Measurements from ENCODE around the gene ABI2. TPM values are rescaled to one million over a fixed set of nuclear protein-coding genes. Genes with fewer than 3 reads are reported as not detected.

Gene ABI2
- total RNA-seq, 3 donors from 2014 or later (not counting 1 experiment from before 2014, with no cell fraction given), result 20.7 to 23.6 (median 21.0) TPM

DNA sequence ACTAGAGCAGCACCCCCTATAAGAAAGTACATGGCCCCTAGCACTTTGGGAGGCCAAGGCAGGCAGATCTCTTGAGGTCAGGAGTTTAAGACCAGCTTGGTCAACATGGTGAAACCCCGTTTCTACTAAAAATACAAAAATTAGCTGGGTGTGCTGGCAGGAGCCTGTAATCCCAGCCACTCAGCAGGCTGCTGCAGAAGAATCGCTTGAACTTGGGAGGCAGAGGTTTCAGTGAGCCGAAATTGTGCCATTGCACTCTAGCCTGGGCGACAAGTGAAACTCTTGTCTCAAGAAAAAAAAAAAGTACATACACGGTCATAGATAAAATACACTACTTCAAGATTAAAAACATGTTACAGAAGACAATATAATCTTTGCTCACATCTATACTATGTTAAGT lies 143.1 kb downstream of the ABI2 start:
- intact Hi-C loops (cut with micrococcal nuclease), result no loop called here
- no peaks in the 10 kb centered on the region for H3K36me3 Mint-ChIP-seq

DNA sequence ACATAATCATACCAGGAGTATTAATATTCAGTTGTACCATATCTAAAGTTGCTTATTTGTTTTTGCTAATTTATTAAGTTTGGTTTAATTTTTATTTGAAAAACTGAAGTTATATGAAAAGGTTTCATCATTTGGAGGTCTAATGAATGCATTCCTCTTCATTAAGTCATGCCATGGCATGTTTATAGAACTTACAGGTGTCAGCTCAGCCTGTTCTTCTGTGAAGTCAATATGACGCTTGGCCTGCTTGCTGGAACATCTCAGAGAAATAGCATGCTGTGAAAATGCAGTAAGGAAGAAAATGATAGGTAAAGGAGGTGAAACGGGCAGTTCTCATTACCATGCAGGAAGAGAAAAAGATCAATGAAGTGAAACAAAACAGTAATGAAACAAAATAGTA lies 148.7 kb downstream of the ABI2 start:
- Mint-ChIP-seq H3K9me3 (no peaks in the 10 kb centered on the region), H3K27ac (no peak overlapping the region), H3K4me3 (no peak overlapping the region), H3K27me3 (ENCODE audit: low read depth in 2 of 2) (no peaks in the 10 kb centered on the region), H3K36me3 (no peaks in the 10 kb centered on the region), H3K4me1 (no peaks in the 10 kb centered on the region)
- no peaks in the 10 kb centered on the region for H3K27me3 ChIP-seq (ENCODE audit: control insufficient read depth, insufficient read depth, low read length)
- TF ChIP-seq, protein P1, sequence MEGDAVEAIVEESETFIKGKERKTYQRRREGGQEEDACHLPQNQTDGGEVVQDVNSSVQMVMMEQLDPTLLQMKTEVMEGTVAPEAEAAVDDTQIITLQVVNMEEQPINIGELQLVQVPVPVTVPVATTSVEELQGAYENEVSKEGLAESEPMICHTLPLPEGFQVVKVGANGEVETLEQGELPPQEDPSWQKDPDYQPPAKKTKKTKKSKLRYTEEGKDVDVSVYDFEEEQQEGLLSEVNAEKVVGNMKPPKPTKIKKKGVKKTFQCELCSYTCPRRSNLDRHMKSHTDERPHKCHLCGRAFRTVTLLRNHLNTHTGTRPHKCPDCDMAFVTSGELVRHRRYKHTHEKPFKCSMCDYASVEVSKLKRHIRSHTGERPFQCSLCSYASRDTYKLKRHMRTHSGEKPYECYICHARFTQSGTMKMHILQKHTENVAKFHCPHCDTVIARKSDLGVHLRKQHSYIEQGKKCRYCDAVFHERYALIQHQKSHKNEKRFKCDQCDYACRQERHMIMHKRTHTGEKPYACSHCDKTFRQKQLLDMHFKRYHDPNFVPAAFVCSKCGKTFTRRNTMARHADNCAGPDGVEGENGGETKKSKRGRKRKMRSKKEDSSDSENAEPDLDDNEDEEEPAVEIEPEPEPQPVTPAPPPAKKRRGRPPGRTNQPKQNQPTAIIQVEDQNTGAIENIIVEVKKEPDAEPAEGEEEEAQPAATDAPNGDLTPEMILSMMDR (IDR thresholded peaks at IDR 0.05), result no peak
- DNase-seq (no peak), ATAC-seq (no peak)
- no peaks in the 10 kb centered on the region for H3K4me1 ChIP-seq (ENCODE audit: control insufficient read depth, insufficient read depth, low read length)
- H3K4me3 ChIP-seq (ENCODE audit: low read length), result no peak overlapping the region
- H3K36me3 ChIP-seq (ENCODE audit: control insufficient read depth, insufficient read depth, low read length), result no peaks in the 10 kb centered on the region
- intact Hi-C loops (cut with micrococcal nuclease), result no loop called here
- H3K27ac ChIP-seq (ENCODE audit: low read length), result no peak overlapping the region
- WGBS (ENCODE audit: insufficient coverage), result 91% methylated on average over 2 of the region's 2 CpGs
- H3K9me3 ChIP-seq (ENCODE audit: control insufficient read depth, insufficient read depth, low read length), result no peaks in the 10 kb centered on the region

More for the DNA sequence above, 143.1 kb downstream of the ABI2 start:
- 91% methylated on average over 4 of the region's 5 CpGs for WGBS (ENCODE audit: insufficient coverage)
- Mint-ChIP-seq H3K4me3 (no peak overlapping the region), H3K27ac (no peak overlapping the region), H3K27me3 (ENCODE audit: low read depth in 2 of 2) (peaks cover 0 to 10% of the 10 kb centered on the region in 2 donors), H3K4me1 (no peaks in the 10 kb centered on the region), H3K9me3 (no peaks in the 10 kb centered on the region)
- no peaks in the 10 kb centered on the region for H3K36me3 ChIP-seq (ENCODE audit: control insufficient read depth, insufficient read depth, low read length)
- TF ChIP-seq, protein P1 (IDR thresholded peaks at IDR 0.05), result no peak
- H3K4me3 ChIP-seq (ENCODE audit: low read length), result no peak overlapping the region
- no peak overlapping the region for H3K27ac ChIP-seq (ENCODE audit: low read length)
- no peaks in the 10 kb centered on the region for H3K4me1 ChIP-seq (ENCODE audit: control insufficient read depth, insufficient read depth, low read length)
- no peak for DNase-seq
- H3K27me3 ChIP-seq (ENCODE audit: control insufficient read depth, insufficient read depth, low read length), result no peaks in the 10 kb centered on the region
- H3K9me3 ChIP-seq (ENCODE audit: control insufficient read depth, insufficient read depth, low read length), result no peaks in the 10 kb centered on the region
- no peak for ATAC-seq

DNA sequence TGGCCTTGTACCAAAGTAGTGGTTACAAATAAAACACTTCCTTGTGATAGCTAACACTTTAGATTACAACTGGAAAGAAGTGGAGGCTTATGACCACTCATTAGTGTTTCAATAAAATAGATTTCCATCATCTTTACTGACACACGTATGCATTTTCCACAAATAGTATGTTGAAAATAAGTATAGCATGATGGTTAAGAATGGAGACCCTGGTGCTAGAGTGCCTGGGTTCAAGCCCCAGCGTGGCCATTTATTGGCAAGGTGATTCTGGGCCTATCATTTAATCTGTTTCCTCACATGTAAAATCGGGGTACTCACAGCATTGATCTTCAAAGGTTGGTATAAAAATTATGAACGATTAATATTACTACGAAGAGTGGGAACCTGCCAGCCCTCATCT lies 152.4 kb downstream of the ABI2 start:
- intact Hi-C loops (cut with micrococcal nuclease), result loop anchor here (5.0 kb wide), 1 partner anchor 427 kb away; no protein-coding TSS in a partner anchor
- Histone ChIP-seq H3K9me3 (ENCODE audit: control insufficient read depth, insufficient read depth, low read length) (no peaks in the 10 kb centered on the region), H3K4me3 (ENCODE audit: low read length) (no peak overlapping the region), H3K27me3 (ENCODE audit: control insufficient read depth, insufficient read depth, low read length) (no peaks in the 10 kb centered on the region), H3K27ac (ENCODE audit: low read length) (no peak overlapping the region), H3K4me1 (ENCODE audit: control insufficient read depth, insufficient read depth, low read length) (no peaks in the 10 kb centered on the region), H3K36me3 (ENCODE audit: control insufficient read depth, insufficient read depth, low read length) (no peaks in the 10 kb centered on the region)
- Mint-ChIP-seq H3K36me3 (no peaks in the 10 kb centered on the region), H3K4me1 (no peaks in the 10 kb centered on the region), H3K27ac (no peak overlapping the region), H3K9me3 (no peaks in the 10 kb centered on the region), H3K27me3 (ENCODE audit: low read depth in 2 of 2) (no peaks in the 10 kb centered on the region), H3K4me3 (no peak overlapping the region)
- WGBS (ENCODE audit: insufficient coverage), result 88% methylated on average over 2 of the region's 5 CpGs
- no peak for ATAC-seq
- TF ChIP-seq, protein P1 (IDR thresholded peaks at IDR 0.05), result no peak
- DNase-seq, result no peak

Data from natural killer cell (primary cell).